Measurements from ENCODE around the gene ARHGEF3.

Gene ARHGEF3

DNA sequence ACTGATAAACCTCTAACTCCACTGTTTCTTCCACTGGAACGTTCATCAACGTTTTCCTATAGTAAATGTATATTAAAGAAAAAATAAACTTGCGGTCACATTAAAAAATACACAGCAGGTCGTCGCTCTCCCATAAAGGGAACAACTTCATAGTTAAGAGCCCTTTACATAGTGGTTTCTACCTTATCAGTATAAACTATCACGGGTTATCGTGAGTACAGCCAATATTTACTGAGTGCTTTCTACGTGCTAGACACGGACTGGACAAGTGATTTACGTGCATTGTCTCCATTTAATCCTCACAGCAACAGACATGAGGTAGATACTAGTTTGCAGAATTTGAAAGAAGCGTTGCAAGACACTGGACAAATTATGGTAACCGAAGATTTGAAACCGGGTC lies 117.7 kb downstream of the ARHGEF3 start:
- H3K4me3 ChIP-seq (ENCODE audit: low read depth, low read length) = no peak overlapping the region
- POLR2A ChIA-PET = no interaction called here
- no peak overlapping the region for H3K27ac ChIP-seq (ENCODE audit: extremely low read depth, low read depth, low read length)
- H3K4me1 ChIP-seq (ENCODE audit: control insufficient read depth, insufficient read depth, low read length) = no peaks in the 10 kb centered on the region
- CTCF ChIA-PET = no interaction called here
- H3K36me3 ChIP-seq (ENCODE audit: control insufficient read depth in 2 of 2, insufficient read depth in 1 of 2, low read length in 2 of 2) = peaks cover 0 to 8% of the 10 kb centered on the region in 2 experiments; a peak in 1 of 3 replicates
- no peaks in the 10 kb centered on the region for H3K9me3 ChIP-seq (ENCODE audit: control insufficient read depth, insufficient read depth, low read depth, low read length)
- TF ChIP-seq ZNF248 (tag by site-specific recombination; IDR thresholded peaks at IDR 0.05) (no peak), OVOL3 (tag by site-specific recombination; IDR thresholded peaks at IDR 0.05) (peak; percentile 60; the same call in 1 of the 2 replicates), ZFP41 (tag by site-specific recombination; IDR thresholded peaks at IDR 0.05; ENCODE audit: borderline replicate concordance) (no peak), ZNF184 (tag by site-specific recombination; IDR thresholded peaks at IDR 0.05) (no peak), KLF9 (tag by site-specific recombination; IDR thresholded peaks at IDR 0.05; ENCODE audit: low read depth) (no peak), ZNF664 (tag by site-specific recombination; IDR thresholded peaks at IDR 0.05) (no peak), ZNF433 (tag by site-specific recombination; IDR thresholded peaks at IDR 0.05; ENCODE audit: low read depth) (no peak), ZNF830 (tag by site-specific recombination; IDR thresholded peaks at IDR 0.05; ENCODE audit: low read depth) (no peak), ZNF354C (tag by site-specific recombination; IDR thresholded peaks at IDR 0.05; ENCODE audit: borderline replicate concordance, low read depth) (no peak), KLF7 (tag by site-specific recombination; IDR thresholded peaks at IDR 0.05; ENCODE audit: borderline replicate concordance) (no peak), ZNF23 (tag by site-specific recombination; IDR thresholded peaks at IDR 0.05; ENCODE audit: borderline replicate concordance) (no peak), FEZF1 (tag by site-specific recombination; IDR thresholded peaks at IDR 0.05) (peak; percentile 84), ZNF747 (tag by site-specific recombination; IDR thresholded peaks at IDR 0.05) (no peak), ZNF658 (tag by site-specific recombination; IDR thresholded peaks at IDR 0.05) (no peak), KLF10 (tag by site-specific recombination; IDR thresholded peaks at IDR 0.05) (no peak), ZNF133 (tag by site-specific recombination; IDR thresholded peaks at IDR 0.05) (no peak), ZNF707 (tag by site-specific recombination; IDR thresholded peaks at IDR 0.05) (no peak), ZNF366 (tag by site-specific recombination; conservative IDR thresholded peaks at IDR 0.05) (no peak; the same call in 1 of the 2 replicates), ZNF202 (tag by site-specific recombination; IDR thresholded peaks at IDR 0.05; ENCODE audit: borderline replicate concordance) (no peak)
- TF ChIP-seq, protein P1, sequence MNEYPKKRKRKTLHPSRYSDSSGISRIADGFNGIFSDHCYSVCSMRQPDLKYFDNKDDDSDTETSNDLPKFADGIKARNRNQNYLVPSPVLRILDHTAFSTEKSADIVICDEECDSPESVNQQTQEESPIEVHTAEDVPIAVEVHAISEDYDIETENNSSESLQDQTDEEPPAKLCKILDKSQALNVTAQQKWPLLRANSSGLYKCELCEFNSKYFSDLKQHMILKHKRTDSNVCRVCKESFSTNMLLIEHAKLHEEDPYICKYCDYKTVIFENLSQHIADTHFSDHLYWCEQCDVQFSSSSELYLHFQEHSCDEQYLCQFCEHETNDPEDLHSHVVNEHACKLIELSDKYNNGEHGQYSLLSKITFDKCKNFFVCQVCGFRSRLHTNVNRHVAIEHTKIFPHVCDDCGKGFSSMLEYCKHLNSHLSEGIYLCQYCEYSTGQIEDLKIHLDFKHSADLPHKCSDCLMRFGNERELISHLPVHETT (tag by site-specific recombination; IDR thresholded peaks at IDR 0.05) = no peak
- TF ChIP-seq, protein P2, sequence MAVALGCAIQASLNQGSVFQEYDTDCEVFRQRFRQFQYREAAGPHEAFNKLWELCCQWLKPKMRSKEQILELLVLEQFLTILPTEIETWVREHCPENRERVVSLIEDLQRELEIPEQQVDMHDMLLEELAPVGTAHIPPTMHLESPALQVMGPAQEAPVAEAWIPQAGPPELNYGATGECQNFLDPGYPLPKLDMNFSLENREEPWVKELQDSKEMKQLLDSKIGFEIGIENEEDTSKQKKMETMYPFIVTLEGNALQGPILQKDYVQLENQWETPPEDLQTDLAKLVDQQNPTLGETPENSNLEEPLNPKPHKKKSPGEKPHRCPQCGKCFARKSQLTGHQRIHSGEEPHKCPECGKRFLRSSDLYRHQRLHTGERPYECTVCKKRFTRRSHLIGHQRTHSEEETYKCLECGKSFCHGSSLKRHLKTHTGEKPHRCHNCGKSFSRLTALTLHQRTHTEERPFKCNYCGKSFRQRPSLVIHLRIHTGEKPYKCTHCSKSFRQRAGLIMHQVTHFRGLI (tag by site-specific recombination; IDR thresholded peaks at IDR 0.05) = no peak
- TF ChIP-seq, protein P3, sequence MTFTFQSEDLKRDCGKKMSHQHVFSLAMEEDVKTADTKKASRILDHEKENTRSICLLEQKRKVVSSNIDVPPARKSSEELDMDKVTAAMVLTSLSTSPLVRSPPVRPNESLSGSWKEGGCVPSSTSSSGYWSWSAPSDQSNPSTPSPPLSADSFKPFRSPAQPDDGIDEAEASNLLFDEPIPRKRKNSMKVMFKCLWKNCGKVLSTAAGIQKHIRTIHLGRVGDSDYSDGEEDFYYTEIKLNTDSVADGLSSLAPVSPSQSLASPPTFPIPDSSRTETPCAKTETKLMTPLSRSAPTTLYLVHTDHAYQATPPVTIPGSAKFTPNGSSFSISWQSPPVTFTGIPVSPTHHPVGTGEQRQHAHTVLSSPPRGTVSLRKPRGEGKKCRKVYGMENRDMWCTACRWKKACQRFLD (tag by site-specific recombination; IDR thresholded peaks at IDR 0.05) = no peak
- TF ChIP-seq, protein P4, sequence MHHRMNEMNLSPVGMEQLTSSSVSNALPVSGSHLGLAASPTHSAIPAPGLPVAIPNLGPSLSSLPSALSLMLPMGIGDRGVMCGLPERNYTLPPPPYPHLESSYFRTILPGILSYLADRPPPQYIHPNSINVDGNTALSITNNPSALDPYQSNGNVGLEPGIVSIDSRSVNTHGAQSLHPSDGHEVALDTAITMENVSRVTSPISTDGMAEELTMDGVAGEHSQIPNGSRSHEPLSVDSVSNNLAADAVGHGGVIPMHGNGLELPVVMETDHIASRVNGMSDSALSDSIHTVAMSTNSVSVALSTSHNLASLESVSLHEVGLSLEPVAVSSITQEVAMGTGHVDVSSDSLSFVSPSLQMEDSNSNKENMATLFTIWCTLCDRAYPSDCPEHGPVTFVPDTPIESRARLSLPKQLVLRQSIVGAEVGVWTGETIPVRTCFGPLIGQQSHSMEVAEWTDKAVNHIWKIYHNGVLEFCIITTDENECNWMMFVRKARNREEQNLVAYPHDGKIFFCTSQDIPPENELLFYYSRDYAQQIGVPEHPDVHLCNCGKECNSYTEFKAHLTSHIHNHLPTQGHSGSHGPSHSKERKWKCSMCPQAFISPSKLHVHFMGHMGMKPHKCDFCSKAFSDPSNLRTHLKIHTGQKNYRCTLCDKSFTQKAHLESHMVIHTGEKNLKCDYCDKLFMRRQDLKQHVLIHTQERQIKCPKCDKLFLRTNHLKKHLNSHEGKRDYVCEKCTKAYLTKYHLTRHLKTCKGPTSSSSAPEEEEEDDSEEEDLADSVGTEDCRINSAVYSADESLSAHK (tag by site-specific recombination; IDR thresholded peaks at IDR 0.05) = peak; percentile 74
- TF ChIP-seq, protein P5, sequence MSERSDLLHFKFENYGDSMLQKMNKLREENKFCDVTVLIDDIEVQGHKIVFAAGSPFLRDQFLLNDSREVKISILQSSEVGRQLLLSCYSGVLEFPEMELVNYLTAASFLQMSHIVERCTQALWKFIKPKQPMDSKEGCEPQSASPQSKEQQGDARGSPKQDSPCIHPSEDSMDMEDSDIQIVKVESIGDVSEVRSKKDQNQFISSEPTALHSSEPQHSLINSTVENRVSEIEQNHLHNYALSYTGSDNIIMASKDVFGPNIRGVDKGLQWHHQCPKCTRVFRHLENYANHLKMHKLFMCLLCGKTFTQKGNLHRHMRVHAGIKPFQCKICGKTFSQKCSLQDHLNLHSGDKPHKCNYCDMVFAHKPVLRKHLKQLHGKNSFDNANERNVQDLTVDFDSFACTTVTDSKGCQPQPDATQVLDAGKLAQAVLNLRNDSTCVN (tag by site-specific recombination; optimal IDR thresholded peaks at IDR 0.05) = no peak
- TF ChIP-seq, protein P6, sequence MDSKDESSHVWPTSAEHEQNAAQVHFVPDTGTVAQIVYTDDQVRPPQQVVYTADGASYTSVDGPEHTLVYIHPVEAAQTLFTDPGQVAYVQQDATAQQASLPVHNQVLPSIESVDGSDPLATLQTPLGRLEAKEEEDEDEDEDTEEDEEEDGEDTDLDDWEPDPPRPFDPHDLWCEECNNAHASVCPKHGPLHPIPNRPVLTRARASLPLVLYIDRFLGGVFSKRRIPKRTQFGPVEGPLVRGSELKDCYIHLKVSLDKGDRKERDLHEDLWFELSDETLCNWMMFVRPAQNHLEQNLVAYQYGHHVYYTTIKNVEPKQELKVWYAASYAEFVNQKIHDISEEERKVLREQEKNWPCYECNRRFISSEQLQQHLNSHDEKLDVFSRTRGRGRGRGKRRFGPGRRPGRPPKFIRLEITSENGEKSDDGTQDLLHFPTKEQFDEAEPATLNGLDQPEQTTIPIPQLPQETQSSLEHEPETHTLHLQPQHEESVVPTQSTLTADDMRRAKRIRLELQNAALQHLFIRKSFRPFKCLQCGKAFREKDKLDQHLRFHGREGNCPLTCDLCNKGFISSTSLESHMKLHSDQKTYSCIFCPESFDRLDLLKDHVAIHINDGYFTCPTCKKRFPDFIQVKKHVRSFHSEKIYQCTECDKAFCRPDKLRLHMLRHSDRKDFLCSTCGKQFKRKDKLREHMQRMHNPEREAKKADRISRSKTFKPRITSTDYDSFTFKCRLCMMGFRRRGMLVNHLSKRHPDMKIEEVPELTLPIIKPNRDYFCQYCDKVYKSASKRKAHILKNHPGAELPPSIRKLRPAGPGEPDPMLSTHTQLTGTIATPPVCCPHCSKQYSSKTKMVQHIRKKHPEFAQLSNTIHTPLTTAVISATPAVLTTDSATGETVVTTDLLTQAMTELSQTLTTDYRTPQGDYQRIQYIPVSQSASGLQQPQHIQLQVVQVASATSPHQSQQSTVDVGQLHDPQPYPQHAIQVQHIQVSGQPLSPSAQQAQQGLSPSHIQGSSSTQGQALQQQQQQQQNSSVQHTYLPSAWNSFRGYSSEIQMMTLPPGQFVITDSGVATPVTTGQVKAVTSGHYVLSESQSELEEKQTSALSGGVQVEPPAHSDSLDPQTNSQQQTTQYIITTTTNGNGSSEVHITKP (tag by site-specific recombination; IDR thresholded peaks at IDR 0.05) = 0 out of 2 replicates have a peak, but pooled peaks have one; percentile 19

Measured in HEK293 (cell line).